GM23248 (cell line): Measurements from ENCODE around the gene SORT1. TPM values are rescaled to one million over a fixed set of nuclear protein-coding genes. Genes with fewer than 3 reads are reported as not detected.

Experiments used
- DNase-seq: peaks from one replicate; pipeline ENCODE4 v3.0.0-alpha.2; 2015
- H2AFZ ChIP-seq: fragments of 200-600 bp; sonication (generic); 2 replicates; pipeline ENCODE4 v1.6.1; 2016; ENCODE audit warnings: antibody characterized with exemption
- H3F3A ChIP-seq: fragments of 200-600 bp; sonication (generic); 2 replicates; pipeline ENCODE4 v1.6.1; 2016; ENCODE audit warnings: mild to moderate bottlenecking, antibody characterized with exemption, mixed run types; ENCODE audit not compliant: insufficient read depth
- H3K27ac ChIP-seq: fragments of 200-600 bp; sonication (generic); 2 replicates; pipeline ENCODE4 v1.5.1; 2016; ENCODE audit warnings: mild to moderate bottlenecking
- H3K27me3 ChIP-seq: fragments of 200-600 bp; sonication (generic); replicated peaks from 2 replicates; pipeline ENCODE4 v1.6.1; 2016; ENCODE audit warnings: mild to moderate bottlenecking; ENCODE audit not compliant: insufficient read depth
- H3K36me3 ChIP-seq: fragments of 200-600 bp; sonication (generic); 2 replicates; pipeline ENCODE4 v1.6.1; 2016; ENCODE audit warnings: low read depth, mild to moderate bottlenecking
- H3K4me1 ChIP-seq: fragments of 200-600 bp; sonication (generic); 2 replicates; pipeline ENCODE4 v1.6.1; 2016; ENCODE audit warnings: mild to moderate bottlenecking; ENCODE audit not compliant: insufficient read depth
- H3K4me2 ChIP-seq: fragments of 200-600 bp; sonication (generic); one replicate; pipeline ENCODE4 v1.6.1; 2016; ENCODE audit warnings: mild to moderate bottlenecking; ENCODE audit not compliant: unreplicated experiment
- H3K4me3 ChIP-seq: fragments of 200-600 bp; sonication (generic); 2 replicates; pipeline ENCODE4 v1.5.1; 2016; ENCODE audit warnings: mild to moderate bottlenecking
- H3K79me2 ChIP-seq: fragments of 200-600 bp; sonication (generic); 2 replicates; pipeline ENCODE4 v1.6.1; 2016; ENCODE audit warnings: mild to moderate bottlenecking; ENCODE audit not compliant: insufficient read depth
- H3K9ac ChIP-seq: fragments of 200-600 bp; sonication (generic); 2 replicates; pipeline ENCODE4 v1.6.1; 2016; ENCODE audit warnings: mild to moderate bottlenecking
- H3K9me2 ChIP-seq: fragments of 200-600 bp; sonication (generic); 2 replicates; pipeline ENCODE4 v1.6.1; 2016; ENCODE audit warnings: mixed run types, mild to moderate bottlenecking, moderate library complexity; ENCODE audit not compliant: insufficient read depth
- H3K9me3 ChIP-seq: fragments of 200-600 bp; sonication (generic); one replicate; pipeline ENCODE4 v1.6.1; 2017; ENCODE audit warnings: low read depth
- H4K20me1 ChIP-seq: fragments of 200-600 bp; sonication (generic); 2 replicates; pipeline ENCODE4 v1.6.0; 2016; ENCODE audit not compliant: insufficient read depth
- EZH2 ChIP-seq: fragments of 200-600 bp; sonication (generic); IDR thresholded peaks from 2 replicates; pipeline ENCODE4 v1.6.1; 2018; ENCODE audit warnings: antibody characterized with exemption, mild to moderate bottlenecking; ENCODE audit not compliant: insufficient read depth, poor library complexity, severe bottlenecking
- EZH2phosphoT487 ChIP-seq: fragments of 200-600 bp; sonication (generic); IDR thresholded peaks from 2 replicates; pipeline ENCODE4 v1.6.1; 2018; ENCODE audit warnings: antibody characterized with exemption, moderate library complexity, mild to moderate bottlenecking, low read depth; ENCODE audit not compliant: insufficient read depth
- WGBS, 2 experiments: methylation state at CpG; one replicate each; pipeline ENCODE4 v1.1.6; 2015 to 2017; ENCODE audit warnings: low lambda C conversion rate in 2 of 2, low coverage in 1 of 2; ENCODE audit errors: missing lambda C conversion rate in 2 of 2; 5-methylcytosine and 5-hydroxymethylcytosine counted together
- in situ Hi-C: fragments of 300-500 bp; cut with MboI; formaldehyde crosslinking; loops from 2 replicates; pipeline ENCODE4 v1.15.0; 2020
- polyA plus RNA-seq: library from polyadenylated mRNA; unstranded; fragments of >200 nt; fragmentation: Nextera tagmentation; extraction: Ambion mirVana; gene quantifications from 2 replicates; pipeline ENCODE4 v1.2.1, GENCODE V29; 2016
- total RNA-seq: library from RNA; depleted of rRNA; stranded (reverse); fragments of >200 nt; shearing (Covaris generic); gene quantifications from 2 replicates; pipeline ENCODE4 v1.2.3, GENCODE V29; 2014

Gene SORT1
- total and polyA plus RNA-seq, 2 experiments from 2014 or later, result 7.1 to 8.4 TPM

GRCh38 chr1:109412551-109412950 lies 14.8 kb upstream of the SORT1 start:
- no peaks in the 10 kb centered on the region for H3K27me3 ChIP-seq
- WGBS, 2 experiments, result 88 to 90% methylated on average over 2 of the region's 2 CpGs
- H3K9me3 ChIP-seq, result no peaks in the 10 kb centered on the region
- no peak overlapping the region for H2AFZ ChIP-seq
- peaks cover 67% of the 10 kb centered on the region for H3K36me3 ChIP-seq
- H3K9me2 ChIP-seq, result no peaks in the 10 kb centered on the region
- no peak overlapping the region for H3K4me2 ChIP-seq
- H3K9ac ChIP-seq, result no peak overlapping the region
- DNase-seq, result no peak
- peaks cover 73% of the 10 kb centered on the region for H3K79me2 ChIP-seq
- 0 out of 2 replicates have a peak, but pooled peaks cover 3% of the 10 kb centered on the region for H3F3A ChIP-seq
- no peak overlapping the region for H3K27ac ChIP-seq
- H3K4me3 ChIP-seq, result no peak overlapping the region
- 0 out of 2 replicates have a peak, but pooled peaks cover 5% of the 10 kb centered on the region for H4K20me1 ChIP-seq
- in situ Hi-C loops, result no loop called here
- TF ChIP-seq EZH2phosphoT487 (no peak), EZH2 (no peak)
- H3K4me1 ChIP-seq, result peaks cover 24% of the 10 kb centered on the region

GRCh38 chr1:109404838-109405237 lies 7.1 kb upstream of the SORT1 start:
- no peak overlapping the region for H3K27ac ChIP-seq
- H3K4me1 ChIP-seq, result no peaks in the 10 kb centered on the region
- in situ Hi-C loops, result no loop called here
- H3K27me3 ChIP-seq, result no peaks in the 10 kb centered on the region
- no peak for DNase-seq
- H3K4me2 ChIP-seq, result no peak overlapping the region
- no peak overlapping the region for H3K4me3 ChIP-seq
- no peaks in the 10 kb centered on the region for H3K9me3 ChIP-seq
- TF ChIP-seq EZH2phosphoT487, result no peak
- no peak for TF ChIP-seq EZH2
- 0 out of 2 replicates have a peak, but pooled peaks cover 5% of the 10 kb centered on the region for H4K20me1 ChIP-seq
- no peak overlapping the region for H3K9ac ChIP-seq
- no peaks in the 10 kb centered on the region for H3K9me2 ChIP-seq
- 84 to 93% methylated on average over 4 of the region's 4 CpGs for WGBS, 2 experiments
- H3K79me2 ChIP-seq, result peaks cover 21% of the 10 kb centered on the region
- peaks cover 45% of the 10 kb centered on the region for H3K36me3 ChIP-seq
- H2AFZ ChIP-seq, result no peak overlapping the region
- peaks cover 16% of the 10 kb centered on the region; the same call in 1 of the 2 replicates for H3F3A ChIP-seq

GRCh38 chr1:109402025-109402424 lies 4.3 kb upstream of the SORT1 start:
- Histone ChIP-seq H4K20me1 (no peaks in the 10 kb centered on the region), H3K36me3 (peaks cover 25% of the 10 kb centered on the region; the same call in 1 of the 2 replicates), H3K9me3 (no peaks in the 10 kb centered on the region), H3K9ac (no peak overlapping the region), H2AFZ (no peak overlapping the region), H3K27ac (no peak overlapping the region), H3K4me3 (no peak overlapping the region), H3F3A (peaks cover 29% of the 10 kb centered on the region; the same call in 1 of the 2 replicates), H3K4me1 (no peaks in the 10 kb centered on the region), H3K27me3 (no peaks in the 10 kb centered on the region), H3K4me2 (no peak overlapping the region), H3K79me2 (peaks cover 4% of the 10 kb centered on the region; the same call in 1 of the 2 replicates), H3K9me2 (no peaks in the 10 kb centered on the region)
- no peak for DNase-seq
- no peak for TF ChIP-seq EZH2
- no peak for TF ChIP-seq EZH2phosphoT487
- in situ Hi-C loops, result no loop called here

- in situ Hi-C loops, result no loop called here
- Histone ChIP-seq H3K27me3 (no peaks in the 10 kb centered on the region), H3K36me3 (peaks cover 21% of the 10 kb centered on the region; the same call in 1 of the 2 replicates), H3K4me2 (no peak overlapping the region), H3K4me3 (no peak overlapping the region), H3F3A (peaks cover 29% of the 10 kb centered on the region), H3K79me2 (peaks cover 4% of the 10 kb centered on the region; the same call in 1 of the 2 replicates), H3K9me3 (no peaks in the 10 kb centered on the region), H2AFZ (no peak overlapping the region), H3K9me2 (no peaks in the 10 kb centered on the region), H3K4me1 (no peaks in the 10 kb centered on the region), H3K9ac (no peak overlapping the region), H3K27ac (no peak overlapping the region), H4K20me1 (no peaks in the 10 kb centered on the region)
- no peak for DNase-seq
- TF ChIP-seq EZH2 (no peak), EZH2phosphoT487 (no peak)
- WGBS, 2 experiments, result 88 to 89% methylated on average over 3 of the region's 3 CpGs
These were observed 2.4 kb upstream of the SORT1 start for GRCh38 chr1:109400035-109400655.
